ENCODE measurements around the gene LINGO3. TPM values are rescaled to one million over a fixed set of nuclear protein-coding genes. Genes with fewer than 3 reads are reported as not detected.

LINGO3 gene
- total and polyA plus RNA-seq, 2 of the 8 experiments (the other 6 are each of a cell fraction or from before 2014, with no cell fraction given): 0.59 TPM; not detected in 1

GRCh38 chr19:2341982-2342381 lies 34.0 kb upstream of the LINGO3 start:
- Histone ChIP-seq H3K56ac (replicated peaks; ENCODE audit: insufficient read length, low read depth, low read length) (no peak overlapping the region), H3K79me2 (ENCODE audit: control insufficient read depth in 1 of 2, insufficient read depth in 2 of 2, low read length in 2 of 2) (peaks cover 0 to 6% of the 10 kb centered on the region in 2 experiments; a peak in 1 of 4 replicates), H3K4me1 (replicated peaks in 1 of 4; ENCODE audit: control insufficient read depth in 3 of 4, insufficient read depth in 4 of 4, low read length in 3 of 4) (peaks cover 0 to 3% (median 1%) of the 10 kb centered on the region in 4 experiments; a peak in 3 of 7 replicates), H2AK5ac (ENCODE audit: low read depth, low read length) (no peak overlapping the region), H3K4me3 (ENCODE audit: extremely low read depth in 1 of 4, insufficient read depth in 2 of 4, low read depth in 3 of 4, low read length in 4 of 4) (no peak overlapping the region), H3K4ac (replicated peaks; ENCODE audit: insufficient read length, low read depth, low read length) (no peak overlapping the region), H3K9me3 (ENCODE audit: insufficient read depth in 2 of 2, low read depth in 1 of 2, low read length in 1 of 2) (no peaks in the 10 kb centered on the region), H3K23me2 (ENCODE audit: low read depth, low read length) (no peaks in the 10 kb centered on the region), H3K18ac (ENCODE audit: extremely low read depth, low read length) (no peak overlapping the region), H3K27me3 (replicated peaks in 1 of 4; ENCODE audit: control insufficient read depth in 3 of 4, extremely low read depth in 1 of 4, insufficient read depth in 3 of 4, low read length in 3 of 4) (no peaks in the 10 kb centered on the region), H4K20me1 (replicated peaks in 1 of 2; ENCODE audit: control insufficient read depth in 1 of 2, insufficient read depth in 2 of 2, low read length in 2 of 2) (peaks cover 8 to 14% of the 10 kb centered on the region in 2 experiments), H3K36me3 (ENCODE audit: control insufficient read depth in 2 of 4, insufficient read depth in 4 of 4, low read length in 3 of 4) (peaks cover 2 to 23% (median 6%) of the 10 kb centered on the region in 4 experiments; a peak in 2 of 8 replicates), H3K9ac (replicated peaks in 1 of 4; ENCODE audit: extremely low read depth in 1 of 4, low read depth in 3 of 4, low read length in 3 of 4) (no peak overlapping the region), H3K79me1 (ENCODE audit: low read depth, low read length) (peaks cover 10% of the 10 kb centered on the region; the same call in 1 of the 2 replicates), H4K91ac (replicated peaks; ENCODE audit: insufficient read length, low read length) (no peak overlapping the region), H2BK12ac (ENCODE audit: low read depth, low read length) (no peak overlapping the region), H2AFZ (ENCODE audit: low read length) (no peak overlapping the region), H2BK120ac (replicated peaks; ENCODE audit: low read depth, low read length) (no peak overlapping the region), H2BK15ac (ENCODE audit: low read length) (no peak overlapping the region), H3K4me2 (ENCODE audit: insufficient read depth in 1 of 2, low read depth in 2 of 2, low read length in 2 of 2) (no peak overlapping the region), H2BK5ac (ENCODE audit: low read depth, low read length) (no peak overlapping the region), H2BK20ac (ENCODE audit: low read length) (no peak overlapping the region), H3K27ac (ENCODE audit: low read depth, low read length) (no peak overlapping the region), H4K5ac (ENCODE audit: insufficient read length, low read depth, low read length) (no peak overlapping the region), H4K8ac (ENCODE audit: extremely low read depth, insufficient read depth, low read length) (no peak overlapping the region), H3K23ac (ENCODE audit: insufficient read length) (no peak overlapping the region), H3K14ac (ENCODE audit: insufficient read length) (no peak overlapping the region)
- CTCF ChIA-PET (ENCODE audit: partially characterized antibody): no interaction called here
- TF ChIP-seq KDM5A (IDR thresholded peaks at IDR 0.05; ENCODE audit: low read length): no peak
- no peak for TF ChIP-seq NANOG (IDR thresholded peaks at IDR 0.05; ENCODE audit: insufficient read depth, low read depth, low read length, poor library complexity, severe bottlenecking)
- TF ChIP-seq CHD1 (IDR thresholded peaks at IDR 0.05; ENCODE audit: low read depth, low read length): no peak
- TF ChIP-seq NRF1 (IDR thresholded peaks at IDR 0.05; ENCODE audit: low read depth, low read length): no peak
- TF ChIP-seq RAD21 (IDR thresholded peaks at IDR 0.05 in 1 of 2, conservative IDR thresholded peaks at IDR 0.05 in 1 of 2; ENCODE audit: low read depth in 2 of 2, low read length in 2 of 2): no peak
- TF ChIP-seq YY1 (IDR thresholded peaks at IDR 0.05; ENCODE audit: low read depth, low read length): no peak
- no peak for TF ChIP-seq HDAC6 (IDR thresholded peaks at IDR 0.05; ENCODE audit: low read depth, low read length)
- POLR2A ChIA-PET (ENCODE audit: partially characterized antibody): no interaction called here
- DNase-seq (ENCODE audit: low read depth in 1 of 2, low spot score in 2 of 2): no peak
- FAIRE-seq: no peak
- WGBS, 2 experiments (ENCODE audit: extremely low coverage in 1 of 2, insufficient coverage in 1 of 2, insufficient read length in 1 of 2, insufficient replicate concordance in 2 of 2, low coverage in 1 of 2, low lambda C conversion rate in 2 of 2, missing lambda C conversion rate in 1 of 2): 87% methylated on average over 10 of the region's 15 CpGs; no CpG with 5 or more reads in 1 of the 2 experiments
